ENCODE measurements around the gene PROK2.

DNA sequence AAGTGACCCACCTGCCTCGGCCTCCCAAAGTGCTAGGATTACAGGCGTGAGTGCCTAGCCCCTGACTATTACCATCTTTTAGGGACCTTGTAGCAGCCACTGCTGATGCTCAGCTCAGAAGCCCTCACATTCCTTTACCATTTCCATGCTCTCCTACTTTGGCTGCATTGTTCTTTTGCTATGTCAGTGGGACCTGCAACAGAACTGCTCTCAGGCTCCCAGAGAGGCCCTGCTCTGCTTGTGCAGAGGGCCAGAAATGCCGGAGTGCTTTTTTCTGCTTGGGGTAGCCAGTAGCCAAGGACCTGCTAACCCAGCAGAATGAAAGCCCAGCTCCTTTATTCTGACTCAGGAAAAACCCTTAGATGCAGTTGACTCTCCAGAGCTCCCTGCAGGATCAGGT, 18.3 kb upstream of the PROK2 start:
- TF ChIP-seq, protein P1, sequence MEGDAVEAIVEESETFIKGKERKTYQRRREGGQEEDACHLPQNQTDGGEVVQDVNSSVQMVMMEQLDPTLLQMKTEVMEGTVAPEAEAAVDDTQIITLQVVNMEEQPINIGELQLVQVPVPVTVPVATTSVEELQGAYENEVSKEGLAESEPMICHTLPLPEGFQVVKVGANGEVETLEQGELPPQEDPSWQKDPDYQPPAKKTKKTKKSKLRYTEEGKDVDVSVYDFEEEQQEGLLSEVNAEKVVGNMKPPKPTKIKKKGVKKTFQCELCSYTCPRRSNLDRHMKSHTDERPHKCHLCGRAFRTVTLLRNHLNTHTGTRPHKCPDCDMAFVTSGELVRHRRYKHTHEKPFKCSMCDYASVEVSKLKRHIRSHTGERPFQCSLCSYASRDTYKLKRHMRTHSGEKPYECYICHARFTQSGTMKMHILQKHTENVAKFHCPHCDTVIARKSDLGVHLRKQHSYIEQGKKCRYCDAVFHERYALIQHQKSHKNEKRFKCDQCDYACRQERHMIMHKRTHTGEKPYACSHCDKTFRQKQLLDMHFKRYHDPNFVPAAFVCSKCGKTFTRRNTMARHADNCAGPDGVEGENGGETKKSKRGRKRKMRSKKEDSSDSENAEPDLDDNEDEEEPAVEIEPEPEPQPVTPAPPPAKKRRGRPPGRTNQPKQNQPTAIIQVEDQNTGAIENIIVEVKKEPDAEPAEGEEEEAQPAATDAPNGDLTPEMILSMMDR (optimal IDR thresholded peaks at IDR 0.05 in 1 of 3, IDR thresholded peaks at IDR 0.05 in 1 of 3, conservative IDR thresholded peaks at IDR 0.05 in 1 of 3; ENCODE audit: extremely low read depth in 1 of 3, insufficient read depth in 2 of 3, low read length in 3 of 3): no peak
- no peak for TF ChIP-seq EZH2 (IDR thresholded peaks at IDR 0.05; ENCODE audit: low read length)
